HL-60 (cell line): ENCODE measurements around the gene ADAM15.

Experiments
- GABPA ChIP-seq: IDR thresholded peaks from 2 replicates; pipeline ENCODE4 v1.6.1; 2012; ENCODE audit warnings: low read depth
- POLR2AphosphoS5 ChIP-seq: IDR thresholded peaks from 2 replicates; pipeline ENCODE4 v1.6.1; 2012; ENCODE audit warnings: low read depth
- TF ChIP-seq, protein P1 (sequence below): IDR thresholded peaks from one replicate; pipeline ENCODE4 v1.5.1; 2011; ENCODE audit warnings: low read length, control low read depth, inconsistent platforms; ENCODE audit not compliant: insufficient read depth

DNA sequence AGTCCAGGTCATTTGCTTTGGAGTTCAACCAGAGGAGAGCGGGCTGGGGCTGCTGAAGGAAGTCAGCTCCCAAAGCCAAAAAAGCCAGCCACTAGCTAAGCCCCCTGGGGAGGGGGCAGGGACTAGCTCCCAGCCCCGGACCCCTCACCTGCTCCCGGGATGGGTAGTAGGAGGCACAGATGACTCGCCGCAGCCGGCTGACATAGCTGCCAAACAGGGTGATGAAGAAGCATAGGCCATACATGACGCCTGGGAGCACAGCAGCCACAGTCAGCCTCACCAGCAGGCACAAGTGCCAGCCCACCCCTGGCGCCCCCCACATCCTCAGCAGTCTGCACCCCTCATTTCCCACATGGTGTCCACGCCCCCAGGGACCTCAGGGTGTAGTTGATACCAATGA lies 25.0 kb upstream of the ADAM15 start:
- no peak for TF ChIP-seq POLR2AphosphoS5
- TF ChIP-seq, protein P1, sequence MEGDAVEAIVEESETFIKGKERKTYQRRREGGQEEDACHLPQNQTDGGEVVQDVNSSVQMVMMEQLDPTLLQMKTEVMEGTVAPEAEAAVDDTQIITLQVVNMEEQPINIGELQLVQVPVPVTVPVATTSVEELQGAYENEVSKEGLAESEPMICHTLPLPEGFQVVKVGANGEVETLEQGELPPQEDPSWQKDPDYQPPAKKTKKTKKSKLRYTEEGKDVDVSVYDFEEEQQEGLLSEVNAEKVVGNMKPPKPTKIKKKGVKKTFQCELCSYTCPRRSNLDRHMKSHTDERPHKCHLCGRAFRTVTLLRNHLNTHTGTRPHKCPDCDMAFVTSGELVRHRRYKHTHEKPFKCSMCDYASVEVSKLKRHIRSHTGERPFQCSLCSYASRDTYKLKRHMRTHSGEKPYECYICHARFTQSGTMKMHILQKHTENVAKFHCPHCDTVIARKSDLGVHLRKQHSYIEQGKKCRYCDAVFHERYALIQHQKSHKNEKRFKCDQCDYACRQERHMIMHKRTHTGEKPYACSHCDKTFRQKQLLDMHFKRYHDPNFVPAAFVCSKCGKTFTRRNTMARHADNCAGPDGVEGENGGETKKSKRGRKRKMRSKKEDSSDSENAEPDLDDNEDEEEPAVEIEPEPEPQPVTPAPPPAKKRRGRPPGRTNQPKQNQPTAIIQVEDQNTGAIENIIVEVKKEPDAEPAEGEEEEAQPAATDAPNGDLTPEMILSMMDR, result no peak
- TF ChIP-seq GABPA, result no peak
